Colon (tissue), 2 donors: ENCODE measurements around the gene NT5DC4.

Experiments used
- FAIRE-seq: peaks from 2 replicates; lab custom pipeline; 2012; peaks lifted over from hg19 to GRCh38; lab: Jason Lieb, UNC
- donor health status: control.
- donor health status: control.

NT5DC4 gene

DNA sequence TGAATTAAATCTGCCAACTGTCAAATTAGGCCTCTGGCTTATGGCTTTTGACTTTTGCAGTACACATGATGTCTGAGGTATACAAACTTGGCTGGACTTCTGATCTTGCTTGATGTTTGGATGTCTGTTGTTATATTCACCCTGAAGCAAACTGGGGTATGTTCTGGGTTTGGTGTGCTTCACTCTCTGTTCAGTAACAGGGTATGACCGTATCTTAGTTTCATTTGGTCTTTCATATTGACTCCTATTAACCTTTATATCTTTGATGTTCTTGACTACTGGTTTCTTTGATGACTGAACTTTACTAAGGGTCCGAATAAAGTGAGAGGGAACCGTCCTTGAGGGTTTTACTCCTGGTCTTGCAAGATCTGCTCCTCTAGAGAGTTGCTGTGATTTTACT, 35.4 kb downstream of the NT5DC4 start:
- no peak for FAIRE-seq

DNA sequence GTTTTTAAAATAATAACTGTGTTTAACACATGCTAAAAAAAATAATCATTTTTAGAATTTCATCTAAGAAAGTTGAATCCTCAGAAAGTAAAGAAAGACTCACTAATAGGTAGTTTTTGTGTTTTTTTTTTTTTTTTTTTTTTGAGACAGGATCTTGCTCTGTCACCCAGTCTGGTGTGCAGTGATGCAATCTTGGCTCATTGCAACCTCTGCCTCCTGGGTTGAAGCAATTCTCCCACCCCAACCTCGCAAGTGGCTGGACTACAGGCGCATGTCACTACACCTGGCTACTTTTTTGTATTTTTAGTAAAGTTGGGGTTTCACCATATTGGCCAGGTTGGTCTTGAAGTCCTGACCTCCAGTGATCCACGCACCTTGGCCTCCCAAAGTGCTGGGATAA, 36.4 kb downstream of the NT5DC4 start:
- FAIRE-seq = no peak

GRCh38 chr2:112758711-112759110, 37.9 kb downstream of the NT5DC4 start:
- FAIRE-seq = no peak

DNA sequence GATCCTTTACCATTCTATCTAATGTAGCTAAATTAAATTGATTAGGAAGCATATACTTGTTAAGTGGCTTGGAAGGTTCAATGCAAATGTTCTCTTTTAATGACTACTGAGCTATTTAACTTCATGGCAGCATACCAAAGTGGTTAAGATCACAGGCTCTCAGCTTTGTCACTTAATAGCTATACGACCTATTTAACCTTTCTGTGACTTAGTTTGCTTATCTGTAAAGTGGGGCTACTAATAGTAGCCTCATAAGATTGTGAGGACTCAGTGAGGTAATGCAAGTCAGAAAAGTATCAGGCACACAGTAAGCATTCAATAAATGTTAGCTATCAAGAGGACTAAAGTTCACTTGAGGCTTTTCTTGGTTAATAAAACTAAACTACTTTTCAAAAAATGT, 39.3 kb downstream of the NT5DC4 start:
- FAIRE-seq = no peak

DNA sequence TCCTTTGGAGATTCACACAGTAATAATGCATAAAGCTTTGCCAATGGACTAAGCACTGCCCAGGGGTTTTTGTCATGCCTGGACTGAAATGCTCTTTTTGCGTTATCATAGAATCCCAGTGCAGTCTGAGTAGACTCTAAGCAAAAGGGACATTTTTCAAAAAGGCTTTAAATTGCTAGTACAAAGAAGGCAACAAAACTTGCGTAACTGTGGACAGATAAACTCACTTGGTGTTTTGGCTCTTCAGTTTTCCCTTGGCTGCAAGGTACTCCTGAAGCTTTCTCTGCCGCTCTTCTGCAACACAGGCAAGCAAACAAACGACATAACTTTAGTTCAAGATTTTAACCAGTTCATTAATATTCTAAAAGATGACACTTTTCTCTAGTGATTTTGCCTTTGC, 41.5 kb downstream of the NT5DC4 start:
- no peak for FAIRE-seq

DNA sequence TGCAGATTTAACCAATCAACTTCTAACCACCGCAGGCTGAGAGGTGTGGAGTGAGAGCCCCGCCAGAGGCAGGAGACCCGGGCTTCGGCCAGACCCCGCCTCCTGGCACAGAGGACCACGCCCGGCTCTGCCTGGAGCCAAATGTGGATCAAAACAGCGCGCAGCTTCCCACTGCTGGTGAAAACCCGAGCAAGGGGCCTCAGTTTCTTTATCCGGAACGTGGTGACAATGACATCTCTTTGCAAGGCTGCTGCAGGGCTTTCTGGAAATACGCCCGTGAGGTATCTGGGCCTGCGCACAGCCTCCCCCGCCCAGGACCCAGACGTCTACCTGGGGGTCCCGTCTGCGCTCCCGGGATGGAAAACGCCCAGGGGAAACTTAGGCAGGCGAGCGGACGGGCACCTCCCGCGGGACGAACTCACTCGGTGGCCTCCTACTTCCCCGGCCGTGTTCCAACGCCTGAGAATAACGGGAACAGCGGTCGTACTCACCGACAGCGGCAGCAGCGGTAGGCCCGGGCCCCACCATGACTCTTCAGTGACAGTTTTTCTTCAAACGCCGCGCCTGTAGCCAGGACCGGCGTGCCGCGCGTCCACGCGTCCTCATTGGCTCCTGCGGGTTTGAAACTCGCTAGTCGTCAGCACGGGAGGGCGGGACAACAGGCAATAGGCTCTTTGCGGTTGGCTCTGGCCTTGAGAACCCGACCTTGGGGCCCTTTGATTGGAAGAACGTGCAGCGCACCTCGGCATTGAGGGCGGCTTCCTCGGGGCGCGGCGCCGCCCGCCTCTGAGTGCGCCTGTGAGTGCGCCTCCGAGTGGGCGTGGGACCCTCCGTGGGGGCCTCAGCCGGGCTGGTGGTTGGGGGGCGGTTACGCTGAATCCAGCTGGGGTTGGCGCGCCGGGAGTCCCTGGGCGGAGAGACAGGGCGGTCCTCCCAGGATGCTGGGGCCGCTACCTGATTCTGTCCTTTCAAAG, 43.5 kb downstream of the NT5DC4 start, which contains the start of gene CKAP2L:
Gene CKAP2L (minus strand): TSS at position 539 of the 974 bp plus-strand sequence. CDS start 11 bp downstream, at position 528.
- FAIRE-seq = no peak

DNA sequence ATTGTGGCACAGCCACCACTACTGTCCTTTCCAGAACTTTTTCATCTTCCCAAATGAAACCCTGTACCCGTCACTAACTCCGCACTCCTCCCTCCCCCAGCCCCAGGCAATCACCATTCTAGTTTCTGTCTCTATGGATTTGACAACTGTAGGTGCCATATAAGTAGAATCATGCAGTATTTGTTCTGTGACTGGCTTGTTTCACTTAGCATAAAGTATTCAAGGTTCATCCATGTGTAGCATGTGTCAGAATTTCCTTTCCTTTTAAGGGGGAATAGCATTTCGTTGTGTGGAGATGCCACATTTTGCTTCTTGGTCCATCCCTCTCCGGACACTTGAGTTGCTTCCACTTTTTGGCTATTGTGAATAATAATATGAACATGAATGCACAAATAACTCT, 44.4 kb downstream of the NT5DC4 start:
- no peak for FAIRE-seq

DNA sequence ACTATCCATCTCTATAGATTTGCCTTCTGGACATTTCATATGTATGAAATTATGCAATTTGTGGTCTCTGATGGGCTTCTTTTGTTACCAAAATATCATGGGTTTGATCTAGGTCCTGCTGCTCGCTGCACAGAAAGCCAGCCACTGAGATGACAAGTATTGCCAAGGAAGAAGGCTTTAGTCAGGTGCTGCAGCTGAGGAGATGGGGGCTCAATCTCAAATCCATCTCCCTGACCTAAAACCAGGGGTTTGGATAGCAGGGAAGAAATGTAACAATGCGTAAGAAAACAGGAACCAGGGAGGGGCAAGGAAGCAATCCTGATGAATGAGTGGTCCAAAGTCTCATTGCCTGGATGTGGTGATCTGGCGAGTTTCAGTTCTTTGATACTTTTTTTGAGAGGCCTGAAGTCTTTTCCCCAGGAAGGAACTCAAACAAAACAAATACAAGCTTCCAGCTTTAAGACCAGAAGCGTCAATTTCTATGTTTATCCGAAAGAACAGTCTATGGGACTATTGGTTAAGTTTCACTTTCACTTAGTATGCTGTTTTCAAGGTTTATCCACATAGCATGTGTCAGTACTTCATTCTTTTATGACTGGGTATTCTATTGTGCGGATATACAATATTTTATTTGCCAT, 47.0 kb downstream of the NT5DC4 start:
- no peak for FAIRE-seq

DNA sequence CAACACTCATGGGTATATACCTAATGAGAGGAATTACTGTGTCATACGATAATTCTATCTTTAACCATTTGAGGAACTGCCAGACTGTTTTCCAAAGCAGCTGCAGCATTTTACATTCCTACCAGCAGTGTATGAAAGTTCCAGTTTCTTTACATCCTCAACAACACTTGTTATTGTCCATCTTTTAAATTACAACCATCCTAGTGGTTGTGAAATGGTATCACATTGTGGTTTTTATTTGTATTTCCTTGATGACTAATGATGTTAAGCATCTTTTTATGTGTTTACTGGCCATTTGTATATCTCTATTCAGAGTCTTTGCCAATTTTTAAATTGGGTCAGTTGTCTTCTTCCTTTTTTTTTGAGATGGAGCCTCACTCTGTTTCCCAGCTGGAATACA, 47.6 kb downstream of the NT5DC4 start:
- FAIRE-seq = no peak

DNA sequence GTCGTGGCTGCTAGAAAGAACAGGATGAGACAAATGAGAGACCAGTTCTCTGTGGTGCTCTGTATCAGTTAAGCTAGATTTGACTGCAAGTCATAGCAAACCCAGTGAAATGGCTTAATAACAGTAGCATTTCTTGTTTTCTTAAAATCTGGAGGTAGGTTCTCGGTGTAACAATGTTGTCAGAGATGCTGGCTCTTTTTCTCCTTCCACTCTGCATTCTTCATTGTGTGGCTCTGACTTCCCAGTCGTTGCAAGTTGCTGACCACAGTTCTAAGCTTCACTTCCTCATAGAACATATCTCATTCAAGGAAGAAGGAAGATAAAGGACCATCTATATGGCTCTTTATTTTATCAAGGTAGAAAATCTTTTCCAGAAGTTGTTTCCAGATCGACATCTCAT, 51.5 kb downstream of the NT5DC4 start:
- no peak for FAIRE-seq

GRCh38 chr2:112772911-112773475, 52.2 kb downstream of the NT5DC4 start:
- no peak for FAIRE-seq

DNA sequence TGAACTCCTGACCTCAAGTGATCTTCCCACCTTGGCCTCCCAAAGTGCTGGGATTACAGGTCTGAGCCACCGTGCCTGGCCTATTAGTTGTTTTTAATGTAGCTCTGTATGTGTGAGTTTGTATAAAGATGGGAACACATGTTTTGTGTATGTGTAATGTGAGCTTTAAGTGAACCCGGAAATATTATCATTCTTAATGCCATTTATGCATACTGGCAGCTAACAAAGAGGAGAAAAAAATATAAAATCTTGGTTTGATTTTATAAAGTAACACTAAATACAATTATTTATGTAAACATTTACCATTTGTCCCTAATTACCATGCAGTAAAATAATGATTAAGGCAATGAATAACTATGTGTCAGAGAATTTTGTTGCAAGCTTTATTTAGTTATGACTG, 52.7 kb downstream of the NT5DC4 start:
- no peak for FAIRE-seq

- no peak for FAIRE-seq
Measured at GRCh38 chr2:112774536-112775285, 53.9 kb downstream of the NT5DC4 start.

DNA sequence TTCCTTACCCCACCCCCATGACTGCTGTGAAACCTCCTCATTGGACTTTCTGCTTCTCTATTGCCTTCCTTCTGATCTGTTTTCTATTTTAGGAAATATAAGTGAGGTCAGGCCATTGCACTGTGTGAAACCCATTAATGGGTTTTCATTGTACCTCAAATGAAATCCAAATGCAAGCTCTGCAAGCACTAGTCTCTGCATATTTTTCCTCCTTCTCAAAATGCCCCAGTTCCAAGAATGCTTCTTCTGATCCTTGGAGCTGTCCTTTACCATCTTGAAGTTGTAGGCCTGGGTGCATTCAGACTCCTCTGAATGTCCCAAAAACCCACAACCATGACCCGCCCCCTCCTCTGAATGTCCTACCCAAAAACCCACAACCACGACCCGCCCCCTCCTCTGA, 55.3 kb downstream of the NT5DC4 start:
- no peak for FAIRE-seq

DNA sequence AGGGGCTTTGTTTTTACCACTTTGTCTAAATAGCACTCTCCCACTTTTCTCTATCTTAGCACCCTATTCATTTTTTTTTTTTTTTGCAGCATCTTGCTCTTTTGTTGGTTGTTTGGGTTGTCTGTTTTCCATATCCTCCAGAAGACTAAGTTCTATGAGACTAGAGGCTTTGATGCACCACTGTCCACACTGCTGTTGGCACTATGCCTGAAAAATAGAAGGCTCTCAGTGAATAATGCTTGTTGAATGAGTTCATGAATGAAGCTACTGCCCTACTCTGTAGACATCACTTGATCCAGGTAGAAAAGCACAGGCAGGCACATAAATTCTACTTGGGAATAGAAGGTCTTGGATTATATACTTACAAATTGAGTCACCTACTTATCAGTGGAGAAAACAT, 56.2 kb downstream of the NT5DC4 start:
- no peak for FAIRE-seq

DNA sequence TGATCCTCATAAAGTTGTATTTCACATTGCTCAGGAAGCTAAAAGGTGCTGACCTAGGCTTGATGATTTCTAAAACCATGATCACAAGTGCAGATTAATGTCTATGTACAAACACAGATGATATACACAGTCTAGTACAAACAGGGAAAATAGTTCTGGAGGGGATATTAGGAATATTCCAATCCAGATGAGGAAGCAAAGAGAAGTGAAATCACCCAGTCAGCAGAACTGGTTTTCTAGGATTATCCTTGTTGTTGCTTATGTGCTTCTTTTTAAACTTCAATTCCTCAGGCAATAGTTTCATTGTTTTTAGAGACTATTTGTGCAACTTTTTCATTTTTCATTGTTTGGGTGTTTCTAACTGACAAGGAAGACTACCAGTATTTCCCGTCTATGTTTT, 58.8 kb downstream of the NT5DC4 start:
- no peak for FAIRE-seq

- FAIRE-seq = no peak
Measured at GRCh38 chr2:112782234-112782799, 61.5 kb downstream of the NT5DC4 start.

- FAIRE-seq = no peak
Measured at GRCh38 chr2:112783187-112783714, 62.4 kb downstream of the NT5DC4 start.

DNA sequence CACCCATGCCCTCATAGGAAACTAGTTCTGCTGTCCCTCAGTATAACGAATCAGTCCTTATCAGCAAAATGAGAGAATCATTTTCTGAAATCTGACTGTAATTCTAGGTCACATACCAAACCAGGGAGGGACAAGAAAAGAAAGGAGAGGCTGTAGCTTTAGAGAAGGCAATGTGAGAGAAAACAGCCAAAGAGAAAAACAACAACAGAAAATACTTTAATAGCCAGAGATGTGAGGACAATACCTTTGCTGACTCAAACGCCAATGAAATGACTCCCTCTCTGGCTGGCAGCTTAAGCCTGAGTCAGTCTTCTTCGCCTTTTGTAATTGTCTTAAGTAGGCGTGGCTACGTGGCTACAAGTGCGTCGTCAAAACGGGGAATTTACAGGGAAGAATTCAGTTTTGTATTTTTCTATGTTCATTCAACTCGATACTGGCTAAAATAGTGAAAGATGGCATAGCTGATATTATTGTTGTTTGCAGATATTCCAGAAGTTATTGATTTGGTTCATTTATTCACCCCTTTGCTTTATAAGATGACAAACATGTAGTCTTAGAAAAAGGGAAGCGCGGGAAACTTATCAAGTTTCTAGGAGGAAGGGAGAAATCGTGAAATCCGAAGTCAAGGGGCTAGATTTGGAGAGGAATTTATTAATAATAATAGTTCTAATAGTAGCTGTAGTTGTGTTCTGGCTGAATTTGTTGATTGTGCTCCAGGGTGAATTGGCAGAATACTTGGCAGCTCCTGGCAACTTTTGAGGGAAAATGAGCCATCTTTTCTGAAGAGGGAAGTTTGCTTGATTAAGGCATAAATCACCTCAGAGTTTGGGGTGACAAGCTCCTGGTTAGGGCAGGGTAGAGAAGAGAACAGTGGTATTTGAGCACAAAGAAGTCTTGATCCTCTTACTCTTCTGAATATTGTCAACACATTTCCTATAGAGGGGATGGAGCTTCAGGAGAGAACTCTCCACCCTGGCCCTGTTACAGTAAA, 63.7 kb downstream of the NT5DC4 start, which contains the start of gene IL1A:
Gene IL1A (minus strand): TSS at position 295 of the 991 bp plus-strand sequence. CDS start 723 bp downstream, outside the sequence.
- FAIRE-seq = no peak

GRCh38 chr2:112787294-112787693, 66.5 kb downstream of the NT5DC4 start:
- no peak for FAIRE-seq
